ENCODE results near the gene AGBL1. TPM values are rescaled to one million over a fixed set of nuclear protein-coding genes. Genes with fewer than 3 reads are reported as not detected.

Gene AGBL1
- polyA plus RNA-seq, 2 of the 4 experiments (the other 2 are of a cell fraction), result not detected

- H3K9me3 ChIP-seq, result no peaks in the 10 kb centered on the region
- ChIA-PET POLR2A (no interaction called here), CTCF (interaction anchor here (1.3 kb wide), 1 partner anchor 37 kb away, joined by 3 read pairs; no protein-coding TSS in a partner anchor)
- FAIRE-seq, result peak; percentile 46
- H3K4me2 ChIP-seq, result no peak overlapping the region
- 15% methylated on average over 7 of the region's 7 CpGs for WGBS (ENCODE audit: missing lambda C conversion rate)
- no peak for DNase-seq (ENCODE audit: low read depth in 1 of 2, low spot score in 1 of 2)
- no peak for ATAC-seq
- TF ChIP-seq MYC (IDR thresholded peaks at IDR 0.05; ENCODE audit: borderline replicate concordance, low read length) (no peak), ZSCAN20 (CRISPR knock-in tag; IDR thresholded peaks at IDR 0.05) (no peak), PBX3 (IDR thresholded peaks at IDR 0.05) (no peak), RFX5 (IDR thresholded peaks at IDR 0.05) (no peak), EP300 (IDR thresholded peaks at IDR 0.05) (no peak), CHD2 (IDR thresholded peaks at IDR 0.05; ENCODE audit: low read length, partially characterized antibody) (no peak), KDM5A (IDR thresholded peaks at IDR 0.05) (no peak)
- no peaks in the 10 kb centered on the region for H3K4me1 ChIP-seq
- no peak overlapping the region for H3K4me3 ChIP-seq
- no peak overlapping the region for H3K27ac ChIP-seq
Observed at GRCh38 chr15:86661580-86661979, 581.9 kb downstream of the AGBL1 start.

- DNase-seq (ENCODE audit: low read depth in 1 of 2, low spot score in 1 of 2) (no peak), FAIRE-seq (no peak), ATAC-seq (no peak)
- no peak overlapping the region for H3K4me3 ChIP-seq
- H3K4me1 ChIP-seq, result no peaks in the 10 kb centered on the region
- H3K9me3 ChIP-seq, result no peaks in the 10 kb centered on the region
- no peak for TF ChIP-seq ZNF302 (CRISPR knock-in tag; IDR thresholded peaks at IDR 0.05)
- no peak for TF ChIP-seq HES2 (IDR thresholded peaks at IDR 0.05)
- TF ChIP-seq GATA3 (IDR thresholded peaks at IDR 0.05; ENCODE audit: borderline replicate concordance), result no peak
- TF ChIP-seq KDM1A (IDR thresholded peaks at IDR 0.05; ENCODE audit: low read depth), result no peak
- TF ChIP-seq RNF2 (IDR thresholded peaks at IDR 0.05; ENCODE audit: borderline replicate concordance, low read depth), result no peak
- no peak for TF ChIP-seq ATOH8 (CRISPR knock-in tag; IDR thresholded peaks at IDR 0.05; ENCODE audit: low read depth)
- no peak for TF ChIP-seq USF2 (IDR thresholded peaks at IDR 0.05)
- TF ChIP-seq RCOR1 (IDR thresholded peaks at IDR 0.05; ENCODE audit: low read depth, low read length), result no peak
- no peak overlapping the region for H3K4me2 ChIP-seq
- H3K27ac ChIP-seq, result no peak overlapping the region
- ChIA-PET CTCF (no interaction called here), POLR2A (interaction anchor here (0.6 kb wide), 1 partner anchor 1606 kb away, joined by 12 read pairs; no protein-coding TSS in a partner anchor)
- WGBS (ENCODE audit: missing lambda C conversion rate), result 0% methylated on average over 1 of the region's 1 CpG
Observed at GRCh38 chr15:86663304-86663703, 583.6 kb downstream of the AGBL1 start.

GRCh38 chr15:86663979-86664378, 584.3 kb downstream of the AGBL1 start:
- Histone ChIP-seq H3K9me3 (no peaks in the 10 kb centered on the region), H3K4me1 (no peaks in the 10 kb centered on the region), H3K4me3 (no peak overlapping the region), H3K4me2 (no peak overlapping the region), H3K27ac (no peak overlapping the region)
- 2% methylated on average over 2 of the region's 2 CpGs for WGBS (ENCODE audit: missing lambda C conversion rate)
- CTCF ChIA-PET, result no interaction called here
- ATAC-seq (no peak), DNase-seq (ENCODE audit: low read depth in 1 of 2, low spot score in 1 of 2) (no peak), FAIRE-seq (no peak)
- TF ChIP-seq ZC3H11A (IDR thresholded peaks at IDR 0.05) (no peak), RFX5 (IDR thresholded peaks at IDR 0.05) (no peak), TP53 (CRISPR knock-in tag; IDR thresholded peaks at IDR 0.05) (no peak), SREBF2 (IDR thresholded peaks at IDR 0.05) (no peak), NFE2L2 (conservative IDR thresholded peaks at IDR 0.05; ENCODE audit: low read length) (no peak), NR3C1 (IDR thresholded peaks at IDR 0.05) (no peak), HES2 (IDR thresholded peaks at IDR 0.05) (no peak), EP300 (IDR thresholded peaks at IDR 0.05) (no peak)
- POLR2A ChIA-PET, result no interaction called here

Data from A549 (cell line).